ENCODE measurements around the gene RPL10A.
"Not testable (repeated sequence)": the region's sequence is repeated elsewhere in the genome, so short reads cannot be mapped to it uniquely, and the experiment has no call there.

RPL10A gene

DNA sequence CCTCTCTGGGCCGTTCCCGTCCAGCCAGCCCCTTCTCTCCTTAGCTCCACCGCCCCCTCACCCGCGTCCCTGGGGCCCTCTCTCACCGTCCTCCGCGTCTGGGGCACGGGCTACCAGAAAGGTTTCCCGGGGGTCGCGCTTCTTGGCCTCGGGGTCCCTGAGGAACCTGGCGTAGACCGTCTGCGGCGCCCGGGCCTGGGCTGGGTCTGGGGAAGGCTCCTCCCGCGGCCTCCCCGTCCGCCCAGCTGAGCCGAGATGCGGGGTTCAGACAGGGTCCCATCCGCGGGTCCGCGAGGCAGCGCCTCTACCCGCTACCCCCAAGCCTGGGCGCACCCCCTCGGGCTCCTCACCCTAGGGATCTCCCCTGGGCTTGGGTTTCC, 43.4 kb downstream of the RPL10A start:
- Histone ChIP-seq H3K27ac (no peak overlapping the region), H3K4me3 (peak overlapping the region; percentile 54)
- no peak for DNase-seq (ENCODE audit: low spot score)
- TF ChIP-seq, protein P1, sequence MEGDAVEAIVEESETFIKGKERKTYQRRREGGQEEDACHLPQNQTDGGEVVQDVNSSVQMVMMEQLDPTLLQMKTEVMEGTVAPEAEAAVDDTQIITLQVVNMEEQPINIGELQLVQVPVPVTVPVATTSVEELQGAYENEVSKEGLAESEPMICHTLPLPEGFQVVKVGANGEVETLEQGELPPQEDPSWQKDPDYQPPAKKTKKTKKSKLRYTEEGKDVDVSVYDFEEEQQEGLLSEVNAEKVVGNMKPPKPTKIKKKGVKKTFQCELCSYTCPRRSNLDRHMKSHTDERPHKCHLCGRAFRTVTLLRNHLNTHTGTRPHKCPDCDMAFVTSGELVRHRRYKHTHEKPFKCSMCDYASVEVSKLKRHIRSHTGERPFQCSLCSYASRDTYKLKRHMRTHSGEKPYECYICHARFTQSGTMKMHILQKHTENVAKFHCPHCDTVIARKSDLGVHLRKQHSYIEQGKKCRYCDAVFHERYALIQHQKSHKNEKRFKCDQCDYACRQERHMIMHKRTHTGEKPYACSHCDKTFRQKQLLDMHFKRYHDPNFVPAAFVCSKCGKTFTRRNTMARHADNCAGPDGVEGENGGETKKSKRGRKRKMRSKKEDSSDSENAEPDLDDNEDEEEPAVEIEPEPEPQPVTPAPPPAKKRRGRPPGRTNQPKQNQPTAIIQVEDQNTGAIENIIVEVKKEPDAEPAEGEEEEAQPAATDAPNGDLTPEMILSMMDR (IDR thresholded peaks at IDR 0.05) = no peak

DNA sequence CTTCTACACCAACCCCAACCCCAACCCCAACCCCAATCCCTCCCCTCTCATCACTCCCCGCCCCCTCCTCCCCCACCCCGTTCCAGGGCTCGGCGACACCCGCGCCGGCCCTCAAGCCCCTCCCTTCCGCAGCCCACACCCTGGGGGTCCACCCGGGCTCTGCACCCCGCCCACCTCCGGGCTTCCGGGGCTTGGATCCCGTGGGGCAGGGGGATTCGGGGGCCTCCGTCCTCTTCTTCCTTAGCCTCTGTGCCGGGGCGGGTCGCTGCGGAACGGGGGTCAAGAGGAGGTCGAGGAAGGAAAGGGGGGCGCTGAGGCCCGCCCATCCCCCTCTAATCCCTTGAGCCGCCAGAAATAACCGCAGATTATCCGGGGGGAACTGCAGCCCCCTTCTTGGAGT, 43.8 kb downstream of the RPL10A start:
- no peak for DNase-seq (ENCODE audit: low spot score)
- no peak overlapping the region for H3K27ac ChIP-seq
- TF ChIP-seq, protein P1 (IDR thresholded peaks at IDR 0.05) = no peak
- H3K4me3 ChIP-seq = peak overlapping the region; percentile 54

DNA sequence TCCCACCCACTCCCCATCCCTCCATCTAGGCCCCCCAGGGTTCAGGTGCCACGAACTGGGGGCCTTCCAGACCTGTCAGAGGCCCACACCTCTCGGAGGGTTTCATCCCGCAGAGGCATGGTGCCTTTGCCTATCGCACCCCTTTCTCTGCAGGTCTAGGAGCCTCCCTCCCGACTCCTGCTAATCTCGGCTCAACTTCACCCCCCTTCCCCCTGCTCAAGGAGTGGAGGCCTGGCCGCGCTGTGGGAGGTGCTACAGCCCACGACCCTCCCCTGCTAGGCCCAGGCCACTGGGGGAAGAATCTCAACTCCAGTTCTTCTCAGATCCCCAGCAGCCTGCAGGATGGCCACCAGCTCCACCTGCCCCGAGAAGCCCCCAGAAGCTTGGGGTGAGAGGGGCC, 44.5 kb downstream of the RPL10A start, which contains the start of gene TULP1:
TSS of gene TULP1 (minus strand) at position 157 of the 400 bp plus-strand sequence. CDS start at position 119, 38 bp downstream.
- H3K4me3 ChIP-seq = peak within 1 kb of the TSS; percentile 54
- TF ChIP-seq, protein P1 (IDR thresholded peaks at IDR 0.05) = no peak
- H3K27ac ChIP-seq = no peak within 1 kb of the TSS
- DNase-seq (ENCODE audit: low spot score) = no peak

DNA sequence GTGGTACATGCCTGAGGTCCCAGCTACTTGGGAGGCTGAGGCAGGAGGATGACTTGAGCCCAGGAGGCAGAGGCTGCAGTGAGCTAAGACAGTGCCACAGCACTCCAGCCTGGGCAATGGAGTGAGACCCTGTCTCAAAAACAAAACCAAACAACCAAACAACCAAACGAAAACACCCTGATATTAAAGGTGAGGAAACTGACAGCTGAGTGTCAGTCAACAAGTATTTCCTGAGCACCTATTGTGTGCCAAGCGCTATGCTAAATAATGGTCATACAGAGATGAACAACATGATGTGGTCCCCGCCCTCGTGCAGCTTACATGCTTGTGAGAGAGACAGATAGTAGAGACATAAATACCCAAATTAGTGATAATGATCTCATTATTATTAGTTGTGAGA, 46.4 kb downstream of the RPL10A start:
- TF ChIP-seq, protein P1 (IDR thresholded peaks at IDR 0.05) = no peak
- no peak overlapping the region for H3K4me3 ChIP-seq
- no peak for DNase-seq (ENCODE audit: low spot score)
- no peak overlapping the region for H3K27ac ChIP-seq

DNA sequence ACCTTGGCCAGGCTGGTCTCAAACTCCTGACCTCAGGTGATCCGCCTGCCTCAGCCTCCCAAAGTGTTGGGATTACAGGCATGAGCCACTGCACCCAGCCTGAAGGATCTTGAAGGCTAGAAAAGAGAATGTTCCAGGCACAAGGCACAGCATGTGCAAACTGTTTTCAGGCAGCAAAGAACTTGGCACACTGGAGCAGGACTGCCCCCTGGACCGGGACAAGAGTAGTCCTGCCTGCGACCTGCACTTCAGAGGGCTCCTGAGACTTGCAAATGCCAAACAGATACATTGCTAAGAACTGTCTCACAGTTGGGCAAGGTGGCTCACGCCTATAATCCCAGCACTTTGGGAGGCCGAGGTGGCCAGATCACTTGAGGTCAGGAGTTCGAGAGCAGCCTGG, 47.7 kb downstream of the RPL10A start:
- not testable (repeated sequence) for H3K4me3 ChIP-seq

DNA sequence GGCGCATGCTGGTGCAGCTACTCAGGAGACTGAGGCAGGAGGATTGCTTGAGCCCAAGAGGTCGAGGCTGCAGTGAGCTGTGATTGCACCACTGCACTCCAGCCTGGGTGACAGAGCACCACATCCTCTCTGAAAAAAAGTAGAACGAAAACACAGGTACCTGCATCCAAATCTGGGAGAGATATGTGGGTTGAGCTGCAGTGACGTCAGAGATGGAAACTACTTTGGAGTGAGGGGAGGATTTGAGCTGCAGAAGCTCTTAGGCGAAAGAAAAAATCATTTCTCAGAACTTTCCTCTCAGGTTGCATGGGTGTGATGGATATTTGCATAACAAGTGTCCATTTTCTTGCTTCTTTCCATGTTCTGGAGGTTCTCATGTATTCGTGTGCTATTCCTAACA, 48.5 kb downstream of the RPL10A start:
- no peak overlapping the region for H3K27ac ChIP-seq
- TF ChIP-seq, protein P1 (IDR thresholded peaks at IDR 0.05) = no peak
- H3K4me3 ChIP-seq = no peak overlapping the region
- DNase-seq (ENCODE audit: low spot score) = no peak

More for the DNA sequence above, 47.7 kb downstream of the RPL10A start:
- H3K27ac ChIP-seq; DNase-seq (ENCODE audit: low spot score): not testable (repeated sequence)

DNA sequence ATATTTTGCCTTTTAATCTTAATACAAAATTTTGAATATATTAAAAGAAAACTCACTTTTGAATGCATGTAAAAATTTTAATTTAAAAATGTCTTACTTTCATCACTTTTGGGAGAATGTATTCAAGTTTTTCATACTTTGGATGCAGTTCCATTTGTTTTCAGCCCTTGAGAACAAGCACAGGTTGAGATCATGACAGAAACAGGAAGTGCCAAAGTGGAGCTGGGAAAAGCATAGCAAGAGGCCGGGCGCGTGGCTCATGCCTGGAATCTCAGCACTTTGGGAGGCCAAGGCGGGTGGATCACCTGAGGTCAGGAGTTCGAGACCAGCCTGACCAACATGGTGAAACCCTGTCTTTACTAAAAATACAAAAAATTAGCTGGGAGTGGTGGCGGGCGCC, 49.8 kb downstream of the RPL10A start:
- DNase-seq (ENCODE audit: low spot score) = not testable (repeated sequence)

DNA sequence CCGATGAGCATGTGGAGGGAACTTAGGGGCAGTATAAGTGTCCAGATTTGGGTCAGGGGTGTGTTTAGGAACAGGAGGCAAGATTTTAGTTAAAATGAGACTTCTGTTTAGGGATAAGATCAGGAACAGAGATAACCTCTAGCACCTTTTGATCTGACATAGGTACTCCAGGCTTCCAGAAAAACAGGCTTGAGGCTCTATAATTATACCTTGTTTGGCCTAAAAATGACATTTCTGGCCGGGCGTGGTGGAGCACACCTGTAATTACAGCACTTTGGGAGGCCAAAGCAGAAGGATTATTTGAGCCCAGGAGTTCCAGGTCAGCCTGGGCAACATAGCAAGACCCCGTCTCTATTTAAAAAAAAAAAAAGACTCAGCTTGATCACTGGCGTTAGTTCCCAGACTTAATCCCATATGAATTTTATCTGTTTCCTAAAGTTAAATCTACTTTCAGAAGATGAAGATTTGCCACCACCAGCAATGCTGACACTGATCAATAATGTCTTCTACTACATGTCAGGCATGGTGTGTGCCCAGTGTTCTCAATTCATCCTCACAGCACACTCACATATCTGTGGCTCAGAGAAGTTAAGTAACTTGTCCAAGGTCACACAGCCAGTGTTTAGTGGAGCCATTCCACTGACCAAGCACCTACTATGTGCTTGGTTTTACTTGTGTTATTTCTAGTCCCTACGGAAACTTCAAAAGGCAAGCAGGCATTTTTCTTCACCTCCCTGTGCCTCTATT, 50.5 kb downstream of the RPL10A start:
- Histone ChIP-seq H3K27ac (no peak overlapping the region), H3K4me3 (no peak overlapping the region)
- DNase-seq (ENCODE audit: low spot score) = no peak
- TF ChIP-seq, protein P1 (IDR thresholded peaks at IDR 0.05) = no peak

More for the DNA sequence above, 49.8 kb downstream of the RPL10A start:
- not testable (repeated sequence) for H3K4me3 ChIP-seq, H3K27ac ChIP-seq

Data from coronary artery (tissue), 2 donors.